GM23338 (cell line): ENCODE results near the gene OTOA. TPM values are rescaled to one million over a fixed set of nuclear protein-coding genes. Genes with fewer than 3 reads are reported as not detected.
A peak's percentile ranks its signal among the peaks of the same experiment; 100 is the strongest.

ENCODE experiments used
- ATAC-seq: fragments of 200-7000 bp; cut with Tn5 transposase; 3 replicates; pipeline ENCODE4 v1.9.1; 2020
- DNase-seq: peaks from one replicate; pipeline ENCODE4 v3.0.0-alpha.2; 2015; ENCODE audit warnings: low spot score
- H2AFZ ChIP-seq: fragments of 200-600 bp; sonication (generic); 2 replicates; pipeline ENCODE4 v1.8.0; 2016; ENCODE audit warnings: antibody characterized with exemption, mild to moderate bottlenecking, moderate library complexity
- H3F3A ChIP-seq: fragments of 200-600 bp; sonication (generic); replicated peaks from 2 replicates; pipeline ENCODE4 v1.8.0; 2017; ENCODE audit warnings: antibody characterized with exemption, mixed run types, low read depth
- H3K27ac ChIP-seq: fragments of 200-600 bp; sonication (generic); 2 replicates; pipeline ENCODE4 v1.6.1; 2016; ENCODE audit warnings: low read depth
- H3K27me3 ChIP-seq: fragments of 200-600 bp; sonication (generic); 2 replicates; pipeline ENCODE4 v1.8.0; 2016; ENCODE audit warnings: mild to moderate bottlenecking, mixed run types, moderate library complexity; ENCODE audit not compliant: insufficient read depth
- H3K36me3 ChIP-seq: fragments of 200-600 bp; sonication (generic); 2 replicates; pipeline ENCODE4 v1.8.0; 2016; ENCODE audit warnings: mild to moderate bottlenecking; ENCODE audit not compliant: insufficient read depth
- H3K4me1 ChIP-seq: fragments of 200-600 bp; sonication (generic); 2 replicates; pipeline ENCODE4 v1.8.0; 2016; ENCODE audit warnings: mild to moderate bottlenecking, moderate library complexity; ENCODE audit not compliant: insufficient read depth
- H3K4me2 ChIP-seq: fragments of 200-600 bp; sonication (generic); 2 replicates; pipeline ENCODE4 v1.7.1; 2017; ENCODE audit warnings: mixed run types
- H3K4me3 ChIP-seq: fragments of 200-600 bp; sonication (generic); 2 replicates; pipeline ENCODE4 v1.6.1; 2016; ENCODE audit warnings: mixed run types
- H3K79me2 ChIP-seq: fragments of 200-600 bp; sonication (generic); replicated peaks from 2 replicates; pipeline ENCODE4 v1.8.0; 2017; ENCODE audit warnings: mild to moderate bottlenecking; ENCODE audit not compliant: insufficient read depth
- H3K9me2 ChIP-seq: fragments of 200-600 bp; sonication (generic); 2 replicates; pipeline ENCODE4 v1.8.0; 2017; ENCODE audit not compliant: insufficient read depth
- H4K20me1 ChIP-seq: fragments of 200-600 bp; sonication (generic); replicated peaks from 2 replicates; pipeline ENCODE4 v1.8.0; 2017; ENCODE audit warnings: mild to moderate bottlenecking; ENCODE audit not compliant: insufficient read depth
- H3K27ac Mint-ChIP-seq: 2 replicates; pipeline ENCODE4 v1.8.0; 2020; ENCODE audit warnings: inconsistent platforms, mild to moderate bottlenecking, moderate library complexity, mixed read lengths
- H3K27me3 Mint-ChIP-seq: 3 replicates; pipeline ENCODE4 v1.8.0; 2022; ENCODE audit warnings: low read depth, mild to moderate bottlenecking, moderate library complexity, mixed read lengths, inconsistent platforms; ENCODE audit not compliant: insufficient read depth, poor library complexity
- H3K36me3 Mint-ChIP-seq: 3 replicates; pipeline ENCODE4 v1.8.0; 2021; ENCODE audit warnings: low read depth, mild to moderate bottlenecking, inconsistent platforms, moderate library complexity, mixed read lengths
- H3K4me1 Mint-ChIP-seq: 3 replicates; pipeline ENCODE4 v1.8.0; 2020; ENCODE audit warnings: mild to moderate bottlenecking, inconsistent platforms, mixed read lengths
- H3K4me3 Mint-ChIP-seq: 3 replicates; pipeline ENCODE4 v1.8.0; 2021; ENCODE audit warnings: moderate library complexity, mild to moderate bottlenecking, inconsistent platforms, mixed read lengths
- H3K9me3 Mint-ChIP-seq: 3 replicates; pipeline ENCODE4 v1.8.0; 2020; ENCODE audit warnings: moderate library complexity, mild to moderate bottlenecking, inconsistent platforms, mixed read lengths
- CREB1 ChIP-seq: fragments of 250-450 bp; sonication (Bioruptor Pico); IDR thresholded peaks from 2 replicates; pipeline ENCODE4 v1.5.0; 2020; ENCODE audit warnings: low read depth, mild to moderate bottlenecking, moderate library complexity
- CTCF ChIP-seq, 2 experiments: fragments of 200-600 bp in 1 of 2; sonication (generic) in 1 of 2; conservative IDR thresholded peaks; 2 replicates each; pipeline versions ENCODE4 v1.5.1 to v1.6.1; 2016 to 2017; ENCODE audit warnings: antibody characterized with exemption in 2 of 2, low read depth in 2 of 2, mild to moderate bottlenecking in 2 of 2, moderate library complexity in 1 of 2
- ETS1 ChIP-seq: IDR thresholded peaks from 2 replicates; pipeline ENCODE4 v1.6.1; 2016; ENCODE audit warnings: antibody characterized with exemption
- EZH2 ChIP-seq: fragments of 200-600 bp; sonication (generic); IDR thresholded peaks from one replicate; pipeline ENCODE4 v1.8.0; 2017; ENCODE audit warnings: antibody characterized with exemption, mild to moderate bottlenecking, low read depth; ENCODE audit not compliant: unreplicated experiment
- EZH2phosphoT487 ChIP-seq: fragments of 200-600 bp; sonication (generic); IDR thresholded peaks from one replicate; pipeline ENCODE4 v1.8.1; 2018; ENCODE audit warnings: antibody characterized with exemption; ENCODE audit not compliant: unreplicated experiment
- JUNB ChIP-seq: IDR thresholded peaks from one replicate; pipeline ENCODE4 v1.6.1; 2016; ENCODE audit warnings: antibody characterized with exemption; ENCODE audit not compliant: unreplicated experiment
- NANOG ChIP-seq: IDR thresholded peaks from 2 replicates; pipeline ENCODE4 v1.6.1; 2016; ENCODE audit warnings: antibody characterized with exemption, borderline replicate concordance
- POLR2AphosphoS5 ChIP-seq: IDR thresholded peaks from 2 replicates; pipeline ENCODE4 v1.6.1; 2016; ENCODE audit warnings: antibody characterized with exemption, low read depth
- REST ChIP-seq: IDR thresholded peaks from one replicate; pipeline ENCODE4 v1.6.1; 2018; ENCODE audit warnings: antibody characterized with exemption; ENCODE audit not compliant: unreplicated experiment
- STAT1 ChIP-seq: IDR thresholded peaks from one replicate; pipeline ENCODE4 v1.6.1; 2016; ENCODE audit warnings: antibody characterized with exemption; ENCODE audit not compliant: unreplicated experiment
- ZNF114 ChIP-seq: fragments of 250-450 bp; sonication (Bioruptor Pico); IDR thresholded peaks from 2 replicates; pipeline ENCODE4 v1.5.0; 2020; ENCODE audit warnings: mild to moderate bottlenecking, moderate library complexity
- ZNF331 ChIP-seq: fragments of 250-450 bp; sonication (Bioruptor Pico); IDR thresholded peaks from 2 replicates; pipeline ENCODE4 v1.5.0; 2020; ENCODE audit warnings: low read depth, mild to moderate bottlenecking, moderate library complexity
- polyA plus RNA-seq: library from polyadenylated mRNA; unstranded; fragments of >200 nt; fragmentation: Nextera tagmentation; extraction: Ambion mirVana; gene quantifications from 2 replicates; pipeline ENCODE4 v1.2.1, GENCODE V29; 2016
- total RNA-seq: library from RNA; depleted of rRNA; stranded (reverse); fragments of >200 nt; shearing (Covaris generic); gene quantifications from 2 replicates; pipeline ENCODE4 v1.2.3, GENCODE V29; 2014
- TF ChIP-seq, protein P1 (sequence below): fragments of 250-450 bp; sonication (Bioruptor Pico); IDR thresholded peaks from 2 replicates; pipeline ENCODE4 v1.5.0; 2020; ENCODE audit warnings: mild to moderate bottlenecking, moderate library complexity

Gene OTOA
- total and polyA plus RNA-seq, 2 experiments from 2014 or later: 0.16 to 0.17 TPM

GRCh38 chr16:21637032-21637968 lies 26.5 kb upstream of the OTOA start:
- Histone ChIP-seq H3K27ac (no peak overlapping the region), H3K36me3 (no peaks in the 10 kb centered on the region), H3K4me3 (no peak overlapping the region), H3K9me2 (no peaks in the 10 kb centered on the region), H3K27me3 (no peaks in the 10 kb centered on the region), H3K4me1 (peaks cover 8% of the 10 kb centered on the region; the same call in 1 of the 2 replicates), H4K20me1 (peaks cover 3% of the 10 kb centered on the region; the same call in 1 of the 2 replicates), H3F3A (no peaks in the 10 kb centered on the region), H3K79me2 (peaks cover 13% of the 10 kb centered on the region; the same call in 1 of the 2 replicates), H3K4me2 (no peak overlapping the region), H2AFZ (no peak overlapping the region)
- peak; percentile 28; the same call in 1 of the 3 replicates for ATAC-seq
- Mint-ChIP-seq H3K4me3 (no peak overlapping the region), H3K27ac (no peak overlapping the region), H3K9me3 (no peaks in the 10 kb centered on the region), H3K36me3 (peaks cover 13% of the 10 kb centered on the region; the same call in 1 of the 3 replicates), H3K27me3 (peaks cover 2% of the 10 kb centered on the region), H3K4me1 (peaks cover 17% of the 10 kb centered on the region; the same call in 2 of the 3 replicates)
- no peak for DNase-seq
- TF ChIP-seq, protein P1, sequence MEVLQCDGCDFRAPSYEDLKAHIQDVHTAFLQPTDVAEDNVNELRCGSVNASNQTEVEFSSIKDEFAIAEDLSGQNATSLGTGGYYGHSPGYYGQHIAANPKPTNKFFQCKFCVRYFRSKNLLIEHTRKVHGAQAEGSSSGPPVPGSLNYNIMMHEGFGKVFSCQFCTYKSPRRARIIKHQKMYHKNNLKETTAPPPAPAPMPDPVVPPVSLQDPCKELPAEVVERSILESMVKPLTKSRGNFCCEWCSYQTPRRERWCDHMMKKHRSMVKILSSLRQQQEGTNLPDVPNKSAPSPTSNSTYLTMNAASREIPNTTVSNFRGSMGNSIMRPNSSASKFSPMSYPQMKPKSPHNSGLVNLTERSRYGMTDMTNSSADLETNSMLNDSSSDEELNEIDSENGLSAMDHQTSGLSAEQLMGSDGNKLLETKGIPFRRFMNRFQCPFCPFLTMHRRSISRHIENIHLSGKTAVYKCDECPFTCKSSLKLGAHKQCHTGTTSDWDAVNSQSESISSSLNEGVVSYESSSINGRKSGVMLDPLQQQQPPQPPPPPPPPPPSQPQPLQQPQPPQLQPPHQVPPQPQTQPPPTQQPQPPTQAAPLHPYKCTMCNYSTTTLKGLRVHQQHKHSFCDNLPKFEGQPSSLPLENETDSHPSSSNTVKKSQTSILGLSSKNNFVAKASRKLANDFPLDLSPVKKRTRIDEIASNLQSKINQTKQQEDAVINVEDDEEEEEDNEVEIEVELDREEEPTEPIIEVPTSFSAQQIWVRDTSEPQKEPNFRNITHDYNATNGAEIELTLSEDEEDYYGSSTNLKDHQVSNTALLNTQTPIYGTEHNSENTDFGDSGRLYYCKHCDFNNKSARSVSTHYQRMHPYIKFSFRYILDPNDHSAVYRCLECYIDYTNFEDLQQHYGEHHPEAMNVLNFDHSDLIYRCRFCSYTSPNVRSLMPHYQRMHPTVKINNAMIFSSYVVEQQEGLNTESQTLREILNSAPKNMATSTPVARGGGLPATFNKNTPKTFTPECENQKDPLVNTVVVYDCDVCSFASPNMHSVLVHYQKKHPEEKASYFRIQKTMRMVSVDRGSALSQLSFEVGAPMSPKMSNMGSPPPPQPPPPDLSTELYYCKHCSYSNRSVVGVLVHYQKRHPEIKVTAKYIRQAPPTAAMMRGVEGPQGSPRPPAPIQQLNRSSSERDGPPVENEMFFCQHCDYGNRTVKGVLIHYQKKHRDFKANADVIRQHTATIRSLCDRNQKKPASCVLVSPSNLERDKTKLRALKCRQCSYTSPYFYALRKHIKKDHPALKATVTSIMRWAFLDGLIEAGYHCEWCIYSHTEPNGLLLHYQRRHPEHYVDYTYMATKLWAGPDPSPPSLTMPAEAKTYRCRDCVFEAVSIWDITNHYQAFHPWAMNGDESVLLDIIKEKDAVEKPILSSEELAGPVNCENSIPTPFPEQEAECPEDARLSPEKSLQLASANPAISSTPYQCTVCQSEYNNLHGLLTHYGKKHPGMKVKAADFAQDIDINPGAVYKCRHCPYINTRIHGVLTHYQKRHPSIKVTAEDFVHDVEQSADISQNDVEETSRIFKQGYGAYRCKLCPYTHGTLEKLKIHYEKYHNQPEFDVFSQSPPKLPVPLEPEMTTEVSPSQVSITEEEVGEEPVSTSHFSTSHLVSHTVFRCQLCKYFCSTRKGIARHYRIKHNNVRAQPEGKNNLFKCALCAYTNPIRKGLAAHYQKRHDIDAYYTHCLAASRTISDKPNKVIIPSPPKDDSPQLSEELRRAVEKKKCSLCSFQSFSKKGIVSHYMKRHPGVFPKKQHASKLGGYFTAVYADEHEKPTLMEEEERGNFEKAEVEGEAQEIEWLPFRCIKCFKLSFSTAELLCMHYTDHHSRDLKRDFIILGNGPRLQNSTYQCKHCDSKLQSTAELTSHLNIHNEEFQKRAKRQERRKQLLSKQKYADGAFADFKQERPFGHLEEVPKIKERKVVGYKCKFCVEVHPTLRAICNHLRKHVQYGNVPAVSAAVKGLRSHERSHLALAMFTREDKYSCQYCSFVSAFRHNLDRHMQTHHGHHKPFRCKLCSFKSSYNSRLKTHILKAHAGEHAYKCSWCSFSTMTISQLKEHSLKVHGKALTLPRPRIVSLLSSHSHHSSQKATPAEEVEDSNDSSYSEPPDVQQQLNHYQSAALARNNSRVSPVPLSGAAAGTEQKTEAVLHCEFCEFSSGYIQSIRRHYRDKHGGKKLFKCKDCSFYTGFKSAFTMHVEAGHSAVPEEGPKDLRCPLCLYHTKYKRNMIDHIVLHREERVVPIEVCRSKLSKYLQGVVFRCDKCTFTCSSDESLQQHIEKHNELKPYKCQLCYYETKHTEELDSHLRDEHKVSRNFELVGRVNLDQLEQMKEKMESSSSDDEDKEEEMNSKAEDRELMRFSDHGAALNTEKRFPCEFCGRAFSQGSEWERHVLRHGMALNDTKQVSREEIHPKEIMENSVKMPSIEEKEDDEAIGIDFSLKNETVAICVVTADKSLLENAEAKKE (CRISPR knock-in tag): no peak
- no peak for TF ChIP-seq NANOG
- no peak for TF ChIP-seq EZH2phosphoT487
- no peak for TF ChIP-seq POLR2AphosphoS5
- TF ChIP-seq ETS1: no peak
- no peak for TF ChIP-seq CREB1 (CRISPR knock-in tag)
- TF ChIP-seq ZNF331 (CRISPR knock-in tag): no peak
- no peak for TF ChIP-seq REST
- no peak for TF ChIP-seq EZH2
- no peak for TF ChIP-seq JUNB
- no peak for TF ChIP-seq CTCF (conservative IDR thresholded peaks at IDR 0.05; ENCODE audit: low read depth in 2 of 2)
- no peak for TF ChIP-seq STAT1
- TF ChIP-seq ZNF114 (CRISPR knock-in tag): no peak
